ENCODE data around the gene CLEC4M. TPM values are rescaled to one million over a fixed set of nuclear protein-coding genes. Genes with fewer than 3 reads are reported as not detected.

The CLEC4M gene
- total and polyA plus RNA-seq, 2 of the 8 experiments (the other 6 are each of a cell fraction or from before 2014, with no cell fraction given) = not detected

DNA sequence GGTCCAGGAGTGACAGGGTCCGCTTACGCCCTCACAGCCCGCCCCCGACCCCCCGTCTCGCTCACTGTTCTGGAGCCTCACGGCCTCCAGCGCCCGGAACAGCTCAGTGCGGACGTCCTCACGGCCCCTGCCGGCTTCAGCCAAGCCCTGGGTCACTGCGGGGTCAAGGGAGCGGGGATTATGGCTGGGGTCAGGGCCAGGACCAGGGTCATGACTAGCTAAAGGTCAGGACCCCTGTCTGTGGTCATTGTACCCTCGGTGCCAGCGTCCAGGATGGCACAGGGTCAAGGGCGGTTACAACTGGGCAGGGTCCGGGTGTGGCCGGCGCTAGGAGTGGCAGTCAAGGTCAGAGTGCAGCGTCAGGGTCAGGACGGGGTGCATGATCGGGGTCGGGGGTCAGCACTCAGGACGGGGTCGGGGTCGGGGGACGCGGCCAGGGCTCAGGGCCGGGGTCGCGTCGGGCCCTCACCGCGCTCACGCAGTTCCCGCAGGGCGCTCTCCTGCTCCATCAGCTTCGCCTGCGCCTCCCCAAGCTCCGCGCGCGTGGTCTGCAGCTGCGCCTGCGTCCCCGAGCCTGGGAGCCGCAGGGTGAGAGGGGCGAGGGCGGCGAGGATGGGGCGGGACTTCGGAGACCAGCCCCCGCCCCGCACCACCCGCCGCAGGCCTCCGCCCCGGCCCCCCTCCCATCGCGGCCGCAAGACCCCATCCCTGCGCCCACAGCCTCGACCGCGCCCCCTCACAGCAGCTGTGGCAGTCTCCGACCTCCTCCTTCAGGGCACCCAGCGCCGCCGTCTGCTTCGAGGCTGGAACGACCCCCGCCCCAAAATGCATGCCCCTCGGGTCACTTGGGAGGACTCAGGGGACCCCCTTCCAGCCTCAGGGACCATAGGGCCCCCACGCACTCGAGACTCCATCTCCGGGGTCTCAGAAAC lies 32.5 kb upstream of the CLEC4M start (continued):
- TF ChIP-seq KDM1A (IDR thresholded peaks at IDR 0.05; ENCODE audit: borderline replicate concordance, low read length) = no peak
- TF ChIP-seq SP1 (IDR thresholded peaks at IDR 0.05; ENCODE audit: low read depth, low read length) = no peak

Measured in H1 (cell line).